Stimulated activated CD8-positive, alpha-beta memory T cell treated with anti-CD3 and anti-CD28 coated beads, Interleukin-12 subunit alpha, Interleukin-12 subunit beta, amount 100 ng/mL, for 1 hour (primary cell): Measurements from ENCODE around the gene TRMT6.

Source experiments
- DNase-seq: peaks from one replicate; pipeline ENCODE4 v3.0.0-alpha.2; 2020; ENCODE audit warnings: low read depth

Gene TRMT6

DNA sequence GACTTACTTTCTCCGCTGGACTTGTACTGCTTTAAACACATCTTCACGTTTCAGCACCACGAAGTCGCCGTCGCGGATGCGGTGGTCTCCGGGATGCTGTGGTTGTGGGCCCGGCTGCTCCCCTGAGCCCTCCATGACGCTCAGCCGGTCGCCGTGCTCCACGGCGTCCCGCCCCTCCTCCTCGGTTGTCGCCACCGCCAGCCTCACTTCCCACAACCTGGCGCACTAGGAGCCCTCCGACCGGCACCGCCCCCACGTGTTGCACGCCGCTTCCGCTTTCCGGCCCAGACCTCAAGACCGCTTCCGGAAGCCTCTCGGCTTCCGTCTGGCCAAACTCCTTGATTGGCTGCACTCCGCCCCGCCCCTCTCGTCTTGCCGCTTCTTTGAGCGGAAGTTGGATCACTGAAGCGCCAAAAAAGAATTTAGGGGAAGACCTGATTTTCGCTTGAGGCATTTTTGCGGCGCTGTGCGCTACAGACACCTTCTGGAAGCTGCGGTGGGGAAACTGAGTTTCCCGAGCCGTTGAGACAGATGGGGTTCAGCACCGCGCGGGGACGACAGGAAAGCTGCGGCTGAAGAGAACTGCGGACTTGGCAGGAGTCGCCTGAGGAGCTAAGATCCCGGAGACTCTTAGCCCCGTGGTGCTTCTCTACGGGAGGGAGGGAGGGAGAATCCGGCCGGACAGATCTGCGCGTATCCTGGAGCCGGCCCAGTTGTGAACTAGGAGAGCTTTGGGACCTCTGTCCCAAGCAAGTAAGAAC lies at the start of gene TRMT6, which contains the start of gene MCM8:
Gene TRMT6, minus strand, starts transcription at position 263 of the 761 bp plus-strand sequence. Its CDS starts 128 bp downstream, at position 135.
Gene MCM8, plus strand, starts transcription at position 382 of the 761 bp plus-strand sequence. CDS start 1,364 bp downstream, outside the sequence.
- DNase-seq, result peak; percentile 93

DNA sequence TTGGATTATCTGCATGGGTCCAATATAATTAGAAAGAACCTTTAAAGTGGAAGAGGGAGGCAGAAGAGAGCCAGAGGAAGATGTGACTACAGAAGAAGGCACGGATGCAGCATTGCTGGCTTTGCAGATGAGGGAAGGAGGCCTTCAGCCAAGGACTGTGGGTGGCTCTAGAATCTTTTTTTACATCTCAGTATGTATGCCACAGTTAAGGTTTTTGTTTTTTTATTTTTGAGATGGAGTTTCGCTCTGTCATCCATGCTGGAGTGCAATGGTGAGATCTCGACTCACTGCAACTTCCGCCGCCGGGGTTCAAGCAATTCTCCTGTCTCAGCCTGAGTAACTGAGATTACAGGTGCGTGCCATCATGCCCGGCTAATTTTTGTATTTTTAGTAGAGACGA lies 49.5 kb upstream of the TRMT6 start:
- DNase-seq, result no peak

DNA sequence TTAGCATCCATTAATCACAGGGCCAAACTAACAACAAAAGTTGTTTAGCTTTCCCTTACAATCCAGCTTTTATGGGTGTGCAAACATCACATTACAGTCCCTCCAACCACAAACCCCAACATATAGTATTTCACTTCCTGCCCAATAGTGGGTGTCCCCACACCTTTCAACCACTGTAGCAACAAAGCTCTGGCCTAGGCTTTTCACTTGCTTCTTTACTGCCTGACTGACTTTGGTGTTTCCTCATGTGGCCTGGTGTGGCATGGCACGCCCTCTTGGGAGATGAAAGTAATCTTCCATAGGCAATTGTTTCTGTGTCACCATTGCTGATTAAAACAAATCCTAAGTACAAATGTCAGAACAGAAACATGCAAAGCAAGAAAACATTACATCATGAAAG lies 46.4 kb upstream of the TRMT6 start:
- peak; percentile 24 for DNase-seq

DNA sequence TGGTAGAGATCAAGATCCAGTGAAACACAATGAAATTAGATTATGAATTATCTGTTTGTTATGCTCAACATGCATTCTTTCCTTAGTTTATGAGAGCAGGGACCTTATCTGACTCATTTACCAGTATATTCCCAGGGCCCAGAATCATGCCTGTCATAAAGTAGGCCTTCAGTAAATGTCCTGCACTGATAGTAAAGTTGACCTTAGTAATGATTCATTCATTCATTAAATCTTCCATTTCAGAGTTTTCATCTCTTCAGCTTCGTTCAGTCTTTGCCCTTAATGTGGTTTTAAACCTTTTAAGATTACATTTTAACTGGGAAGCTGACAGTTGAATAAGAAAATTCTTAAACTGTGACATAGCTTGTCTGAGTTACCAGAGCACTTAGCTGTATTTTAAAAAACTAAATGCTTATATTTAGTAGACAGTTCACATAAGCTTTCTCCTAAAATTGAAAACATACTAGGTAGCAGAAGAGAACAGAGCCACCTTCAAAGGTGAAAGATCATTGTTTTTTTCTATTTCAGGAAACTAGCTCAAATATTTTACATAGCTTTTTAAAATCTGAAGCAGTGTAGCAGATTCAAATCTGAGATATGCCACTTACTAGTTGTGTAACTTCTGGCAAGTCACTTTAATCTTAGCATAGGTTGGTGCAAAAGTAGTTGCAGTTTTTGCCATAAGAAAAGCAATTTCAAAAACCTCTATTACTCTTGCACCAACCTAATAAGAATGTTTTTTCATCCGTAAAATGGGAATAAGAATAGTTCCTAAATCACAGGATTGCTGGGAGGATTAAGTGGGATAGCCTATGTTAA lies 41.5 kb upstream of the TRMT6 start:
- no peak for DNase-seq

DNA sequence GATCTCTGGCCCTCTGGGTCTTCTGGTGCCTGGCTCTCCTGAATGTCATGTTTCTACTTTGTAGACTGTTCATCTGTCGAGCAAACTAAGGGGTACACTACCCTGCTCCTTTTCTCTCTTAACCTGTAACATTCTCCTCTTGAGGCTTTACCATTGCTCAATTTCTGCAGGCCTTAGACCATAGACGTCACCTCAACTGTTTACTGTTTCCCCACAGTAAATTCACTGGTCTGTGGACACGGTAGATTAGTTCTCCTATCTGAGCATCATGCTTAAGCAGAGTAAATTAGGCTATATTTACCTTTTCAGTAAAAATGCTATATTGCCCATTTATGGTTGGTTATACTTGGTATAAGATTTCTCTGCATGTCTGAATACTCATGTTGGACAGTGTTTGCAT lies 40.6 kb upstream of the TRMT6 start:
- DNase-seq, result no peak

- no peak for DNase-seq
Observed at GRCh38 chr20:5989539-5989938, 39.2 kb upstream of the TRMT6 start.

GRCh38 chr20:5987383-5987782 lies 37.0 kb upstream of the TRMT6 start:
- DNase-seq, result no peak

- no peak for DNase-seq
Observed at GRCh38 chr20:5980720-5981538, 30.6 kb upstream of the TRMT6 start.

DNA sequence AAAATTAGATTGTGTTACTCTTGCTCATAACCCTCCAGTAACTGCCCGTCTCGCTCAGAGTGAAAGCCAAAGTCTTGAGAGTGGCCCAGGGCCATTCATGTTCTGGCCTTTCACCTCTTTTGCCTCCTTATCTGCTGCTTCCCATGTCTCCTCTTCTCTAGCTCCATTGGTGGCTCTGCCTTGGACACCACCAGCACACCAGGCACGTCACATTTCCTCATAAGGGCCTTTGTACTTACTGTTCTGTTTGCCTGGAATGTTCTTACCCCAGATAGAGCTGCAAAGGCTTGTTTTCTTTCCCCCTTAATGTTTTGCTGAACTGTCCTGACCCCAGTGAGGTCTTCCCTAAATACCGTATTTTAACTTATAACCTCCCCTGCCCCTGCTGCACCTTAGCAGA lies 29.5 kb upstream of the TRMT6 start:
- DNase-seq, result no peak

GRCh38 chr20:5977975-5978374 lies 27.6 kb upstream of the TRMT6 start:
- DNase-seq, result no peak

DNA sequence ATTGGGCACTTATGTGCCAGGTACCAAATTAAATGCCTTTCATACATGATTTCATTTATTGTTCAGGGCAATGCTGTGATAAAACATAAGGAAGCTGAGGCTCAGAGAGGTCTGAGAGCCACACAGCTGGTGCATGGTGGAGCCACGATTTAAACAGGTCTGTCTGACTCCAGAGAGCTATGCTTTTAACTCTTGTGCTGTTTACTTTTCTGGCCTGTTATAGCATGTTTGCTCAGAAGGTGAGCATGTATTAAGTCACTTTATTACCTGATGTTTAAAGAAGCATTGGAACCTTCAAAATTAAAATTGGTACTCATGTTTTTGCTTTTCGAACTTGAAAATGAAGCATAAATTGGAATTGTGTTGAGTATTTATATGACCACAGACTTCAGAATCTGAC lies 26.9 kb upstream of the TRMT6 start:
- no peak for DNase-seq

DNA sequence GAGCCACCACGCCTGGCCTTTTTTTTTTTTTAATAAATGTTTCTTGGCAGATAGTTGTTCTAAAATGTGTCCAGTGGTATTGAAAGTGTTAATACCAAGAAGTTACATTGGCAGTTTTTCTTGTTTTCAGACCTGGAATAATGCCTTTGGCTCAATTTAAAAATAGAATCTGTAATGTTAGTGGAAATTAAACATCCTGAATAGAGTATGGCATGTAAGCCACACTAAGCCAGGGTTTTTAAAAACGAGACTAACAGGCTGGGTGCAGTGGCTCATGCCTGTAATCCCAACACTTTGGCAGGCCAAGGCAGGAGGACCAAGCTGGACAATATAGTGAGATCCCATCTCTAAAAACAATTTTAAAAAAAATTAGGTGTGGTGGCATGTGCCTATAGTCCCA lies 25.4 kb upstream of the TRMT6 start:
- no peak for DNase-seq

DNA sequence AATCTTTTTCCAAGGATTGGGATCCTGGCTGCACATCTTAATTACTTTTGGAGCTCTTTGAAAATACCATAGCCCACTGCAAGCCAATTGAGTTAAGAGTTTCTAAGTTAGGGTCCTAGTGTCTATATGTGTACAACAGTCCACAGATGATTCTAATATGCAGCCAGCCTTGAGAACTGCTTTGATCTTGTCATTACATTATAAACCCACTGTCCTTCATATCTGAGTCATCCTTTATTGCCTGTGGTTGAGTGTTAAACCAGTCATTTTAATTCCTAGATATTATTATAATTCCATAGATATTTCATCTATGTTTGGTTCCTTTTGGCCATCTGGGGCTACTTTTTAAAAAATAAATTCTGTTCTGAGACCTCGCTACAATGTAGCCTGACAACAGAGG lies 24.2 kb upstream of the TRMT6 start:
- no peak for DNase-seq

- no peak for DNase-seq
Observed at GRCh38 chr20:5973971-5974370, 23.6 kb upstream of the TRMT6 start.

- no peak for DNase-seq
Observed at GRCh38 chr20:5973172-5973571, 22.8 kb upstream of the TRMT6 start.

DNA sequence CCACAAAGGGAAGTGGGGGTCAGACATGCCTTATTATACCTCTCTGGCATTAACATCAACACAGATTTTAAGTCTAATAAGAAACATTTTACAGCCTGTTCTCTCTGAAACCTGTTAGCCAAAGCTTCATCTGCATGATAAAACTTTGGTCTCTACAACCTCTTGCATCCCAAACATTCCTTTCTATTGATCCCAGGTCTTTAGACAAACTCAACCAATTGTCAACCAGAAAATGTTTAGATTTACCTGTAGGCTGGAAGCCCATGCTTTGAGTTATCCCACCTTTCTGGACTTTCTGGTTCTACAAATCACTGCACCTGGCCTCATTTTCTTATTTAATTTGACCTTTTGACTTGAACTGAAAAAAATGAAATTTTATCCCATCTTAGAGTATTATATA lies 20.9 kb upstream of the TRMT6 start:
- no peak for DNase-seq

DNA sequence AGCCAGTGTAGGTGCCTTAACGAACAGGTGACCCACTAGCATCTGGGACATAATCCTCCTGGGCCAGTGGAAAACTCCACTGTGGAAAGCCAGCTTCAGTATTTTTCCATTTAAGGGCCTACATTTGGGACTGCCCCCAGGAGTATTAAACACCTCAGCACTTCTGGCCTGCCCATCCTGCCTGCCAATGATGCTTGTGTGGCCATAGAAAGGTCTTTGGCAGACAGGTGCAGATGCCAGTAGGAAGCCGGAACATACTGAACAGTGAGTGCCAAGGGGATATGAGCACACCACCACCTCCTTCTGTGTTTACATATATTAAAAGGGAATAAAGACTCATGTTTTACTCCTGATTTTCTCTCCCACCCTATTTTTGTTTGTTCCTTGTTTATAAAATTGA lies 20.0 kb upstream of the TRMT6 start:
- DNase-seq, result no peak

DNA sequence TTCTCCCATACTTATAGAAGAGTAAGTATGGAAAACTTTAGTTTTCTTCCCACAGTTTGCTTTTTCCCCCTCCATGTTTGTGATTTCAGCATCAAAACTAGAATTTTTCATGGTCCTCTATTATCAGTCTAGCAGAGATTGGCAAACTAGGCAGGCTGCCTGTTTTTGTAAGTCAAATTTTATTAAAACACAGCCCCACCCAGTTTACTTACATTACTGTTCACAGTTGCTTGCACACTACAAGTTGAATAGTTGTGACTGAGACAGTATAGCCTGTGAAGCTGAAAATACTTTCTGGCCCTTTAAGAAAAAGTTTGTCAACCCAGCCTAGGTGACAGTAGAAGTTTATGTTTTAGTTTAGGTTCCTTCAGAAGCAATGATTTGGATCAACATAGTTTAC lies 19.6 kb upstream of the TRMT6 start:
- no peak for DNase-seq

GRCh38 chr20:5969348-5969935 lies 19.1 kb upstream of the TRMT6 start:
- no peak for DNase-seq

DNA sequence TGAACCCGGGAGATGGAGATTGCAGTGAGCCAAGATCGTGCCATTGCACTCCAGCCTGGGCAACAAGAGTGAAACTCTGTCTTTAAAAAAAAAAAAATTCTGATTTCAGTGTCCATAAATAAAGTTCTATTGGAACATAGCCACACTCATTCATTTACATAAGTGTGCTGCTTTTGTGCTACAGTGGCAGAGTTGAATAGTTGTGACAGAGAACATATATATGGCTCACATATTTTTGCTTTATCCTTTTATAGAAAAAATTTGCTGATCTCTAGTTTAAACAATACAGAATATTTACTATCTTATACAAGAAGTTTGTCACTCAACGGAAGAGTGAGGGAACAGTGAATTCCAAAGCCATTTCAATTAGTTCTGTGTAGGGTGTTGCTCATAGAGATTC lies 18.1 kb upstream of the TRMT6 start:
- DNase-seq, result no peak

DNA sequence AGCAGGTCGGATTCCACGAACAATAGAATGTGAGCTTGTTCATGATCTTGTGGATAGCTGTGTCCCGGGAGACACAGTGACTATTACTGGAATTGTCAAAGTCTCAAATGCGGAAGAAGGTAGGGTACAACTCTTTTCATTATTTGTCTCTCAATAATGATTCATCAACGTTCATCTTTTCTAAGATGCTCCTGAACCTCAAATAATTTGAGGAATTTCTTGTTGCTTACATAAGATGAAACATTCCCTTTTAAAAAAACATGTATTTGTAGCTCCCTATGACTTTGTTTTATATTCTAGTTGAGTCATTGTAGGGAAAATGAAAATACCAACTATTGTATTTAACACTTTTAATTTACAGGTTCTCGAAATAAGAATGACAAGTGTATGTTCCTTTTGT lies 17.1 kb upstream of the TRMT6 start:
- no peak for DNase-seq

- DNase-seq, result no peak
Observed at GRCh38 chr20:5949943-5950270, 426 bp downstream of the TRMT6 start.
